Measurements from ENCODE around the gene GTPBP3. TPM values are rescaled to one million over a fixed set of nuclear protein-coding genes. Genes with fewer than 3 reads are reported as not detected.
A peak's percentile ranks its signal among the peaks of the same experiment; 100 is the strongest.

GTPBP3 gene
- total RNA-seq, 1 experiment from 2014 or later: 62.9 TPM

DNA sequence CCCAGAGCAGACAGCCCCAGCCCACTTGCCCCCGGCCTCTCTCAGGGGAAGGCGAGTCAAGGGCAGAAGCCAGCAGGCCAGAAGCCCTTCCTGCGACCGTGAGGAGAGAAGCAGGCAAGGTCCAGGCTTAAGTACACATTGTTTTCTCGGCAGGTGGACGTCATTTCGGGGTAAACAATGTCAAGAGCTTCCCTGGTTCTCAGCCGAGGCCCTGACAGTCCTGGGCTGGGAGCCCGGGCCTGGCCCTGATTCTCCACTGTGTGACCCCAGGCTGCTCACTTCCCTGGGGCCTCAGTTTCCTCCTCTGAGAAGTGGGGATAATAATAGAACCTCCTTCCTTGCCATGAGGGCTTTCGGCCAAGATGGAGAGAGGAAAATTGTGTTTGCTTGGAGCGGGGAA lies 20.4 kb downstream of the GTPBP3 start:
- H4K5ac ChIP-seq (ENCODE audit: insufficient read length, low read depth, low read length): no peak overlapping the region
- H3K23ac ChIP-seq (ENCODE audit: insufficient read length, low read depth, low read length): no peak overlapping the region
- no peaks in the 10 kb centered on the region for H4K20me1 ChIP-seq (ENCODE audit: control insufficient read depth, insufficient read depth, insufficient read length)
- DNase-seq: no peak
- H2BK15ac ChIP-seq (ENCODE audit: low read depth, low read length): no peak overlapping the region
- H3K9ac ChIP-seq (ENCODE audit: extremely low read depth, insufficient read length, low read length): no peak overlapping the region
- H3K4me1 Mint-ChIP-seq: peaks cover 6 to 7% of the 10 kb centered on the region in 2 experiments
- TF ChIP-seq CTCF (conservative IDR thresholded peaks at IDR 0.05): no peak
- no peak overlapping the region for H3K4me3 Mint-ChIP-seq
- H3K4ac ChIP-seq (ENCODE audit: low read depth, low read length): no peak overlapping the region
- H2AK5ac ChIP-seq (ENCODE audit: insufficient read length, low read length): no peak overlapping the region
- no peak overlapping the region for H3K4me2 ChIP-seq (ENCODE audit: insufficient read depth, insufficient read length, low read length)
- no peak overlapping the region for H4K8ac ChIP-seq (replicated peaks; ENCODE audit: insufficient read length, low read depth, low read length)
- no peak overlapping the region for H3K18ac ChIP-seq (ENCODE audit: insufficient read length, low read depth, low read length)
- WGBS (ENCODE audit: extremely low coverage, insufficient read length, low lambda C conversion rate): no CpG with 5 or more reads among the region's 11 CpGs
- H3K9me3 ChIP-seq (ENCODE audit: control insufficient read depth, low read depth, low read length): no peaks in the 10 kb centered on the region
- no peak overlapping the region for H2AFZ ChIP-seq (ENCODE audit: low read length)
- H3K4me1 ChIP-seq (ENCODE audit: insufficient read depth, low read length): no peaks in the 10 kb centered on the region
- no peak overlapping the region for H3K56ac ChIP-seq (ENCODE audit: insufficient read length, low read depth, low read length)
- no peaks in the 10 kb centered on the region; a peak in 1 of 5 replicates for H3K9me3 Mint-ChIP-seq
- no peak overlapping the region for H4K91ac ChIP-seq (ENCODE audit: insufficient read length, low read depth, low read length)
- H3K27ac Mint-ChIP-seq: peak overlapping the region in 2 of 3 experiments; percentile 23 to 35; a peak in 1 of 7 replicates
- H2BK5ac ChIP-seq (ENCODE audit: insufficient read length, low read length): no peak overlapping the region
- no peaks in the 10 kb centered on the region for H3K79me2 ChIP-seq (ENCODE audit: insufficient read depth, low read length)
- peaks cover 5% of the 10 kb centered on the region for H3K27me3 Mint-ChIP-seq (ENCODE audit: low read depth)
- no peak overlapping the region for H2BK120ac ChIP-seq (ENCODE audit: low read depth, low read length, poor library complexity, severe bottlenecking)
- H3K27me3 ChIP-seq (ENCODE audit: insufficient read depth, low read length): no peaks in the 10 kb centered on the region
- no peaks in the 10 kb centered on the region for H3K36me3 Mint-ChIP-seq (ENCODE audit: insufficient read depth in 1 of 3, low read depth in 3 of 3)
- H3K79me1 ChIP-seq (ENCODE audit: insufficient read depth, low read depth, low read length, poor library complexity, severe bottlenecking): no peaks in the 10 kb centered on the region
- H3K27ac ChIP-seq (ENCODE audit: insufficient read length, low read depth, low read length): no peak overlapping the region
- H3K23me2 ChIP-seq (ENCODE audit: insufficient read length, low read depth, low read length, poor library complexity, severe bottlenecking): no peaks in the 10 kb centered on the region
- no peak overlapping the region for H3K14ac ChIP-seq (ENCODE audit: insufficient read depth, low read length)
- no peak overlapping the region for H2BK12ac ChIP-seq (ENCODE audit: insufficient read length, low read depth, low read length)
- H2BK20ac ChIP-seq (ENCODE audit: low read depth, low read length, poor library complexity, severe bottlenecking): no peak overlapping the region
- no peak overlapping the region for H3T11ph ChIP-seq (ENCODE audit: low read length)

Measured in H9 (cell line).